Thyroid gland (tissue), 4 donors: Measurements from ENCODE around the gene CDH4.

Source experiments
- CTCF ChIP-seq, 6 experiments: fragments of 200-600 bp in 3 of 6; fragments of 450-650 bp in 3 of 6; sonication (generic) in 3 of 6; IDR thresholded peaks; one replicate each; pipeline ENCODE4 v1.5.1; 2016 to 2019; ENCODE audit warnings: antibody characterized with exemption in 6 of 6, mild to moderate bottlenecking in 2 of 6, inconsistent platforms in 1 of 6, moderate library complexity in 1 of 6
- POLR2A ChIP-seq, 2 donors: fragments of 450-650 bp; IDR thresholded peaks; one replicate each; pipeline ENCODE4 v1.6.1; 2017; ENCODE audit warnings: antibody characterized with exemption in 2 of 2, mild to moderate bottlenecking in 2 of 2, moderate library complexity in 1 of 2

DNA sequence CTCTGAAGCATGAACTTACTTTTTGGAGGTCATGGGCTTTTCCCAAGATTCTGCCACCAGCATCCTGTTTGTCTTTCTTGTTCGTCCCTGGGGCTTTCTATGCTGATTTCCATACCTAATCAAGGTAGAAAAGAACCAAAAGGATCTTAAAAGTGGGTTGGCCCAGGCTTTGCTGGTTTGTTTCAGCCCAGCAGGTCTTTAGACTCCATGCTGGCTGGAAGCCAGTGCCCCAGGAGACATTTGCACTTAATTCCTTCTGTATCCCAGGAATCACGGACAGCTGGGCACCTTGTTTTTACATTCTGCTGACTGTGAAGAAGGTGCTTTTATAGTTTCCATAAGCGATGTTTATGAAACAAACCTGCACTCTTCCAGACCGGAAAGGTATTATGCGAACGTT is 195.9 kb downstream of the CDH4 start:
- TF ChIP-seq CTCF (IDR thresholded peaks at IDR 0.05) (no peak), POLR2A (IDR thresholded peaks at IDR 0.05) (no peak)
